WI38 (cell line): Measurements from ENCODE around the gene INKA2.

Source experiments
- H3K4me3 ChIP-seq: 2 replicates; pipeline ENCODE4 v1.5.1; 2011; ENCODE audit warnings: low read depth, mild to moderate bottlenecking, control low read depth, low read length
- CTCF ChIP-seq: IDR thresholded peaks from 2 replicates; pipeline ENCODE4 v1.5.1; 2012; ENCODE audit warnings: low read depth, mild to moderate bottlenecking, control low read depth, low read length

The INKA2 gene

GRCh38 chr1:111750856-111751255 is 11.7 kb upstream of the INKA2 start:
- H3K4me3 ChIP-seq, result no peak overlapping the region
- no peak for TF ChIP-seq CTCF

- H3K4me3 ChIP-seq, result no peak overlapping the region
- no peak for TF ChIP-seq CTCF
These were observed 10.4 kb upstream of the INKA2 start for GRCh38 chr1:111749628-111750027.

- TF ChIP-seq CTCF, result no peak
- H3K4me3 ChIP-seq, result no peak overlapping the region
These were observed 8.8 kb upstream of the INKA2 start for GRCh38 chr1:111747947-111748346.

- TF ChIP-seq CTCF, result peak; percentile 47
- H3K4me3 ChIP-seq, result no peak overlapping the region
These were observed 8.1 kb upstream of the INKA2 start for GRCh38 chr1:111747282-111747734.

GRCh38 chr1:111746614-111746999 is 7.4 kb upstream of the INKA2 start:
- no peak for TF ChIP-seq CTCF
- H3K4me3 ChIP-seq, result no peak overlapping the region

- TF ChIP-seq CTCF, result no peak
- H3K4me3 ChIP-seq, result no peak overlapping the region
These were observed 6.7 kb upstream of the INKA2 start for GRCh38 chr1:111745675-111746613.

GRCh38 chr1:111743679-111744101 is 4.5 kb upstream of the INKA2 start:
- H3K4me3 ChIP-seq, result no peak overlapping the region
- no peak for TF ChIP-seq CTCF
